ENCODE measurements around the gene CMIP. TPM values are rescaled to one million over a fixed set of nuclear protein-coding genes. Genes with fewer than 3 reads are reported as not detected.

Gene CMIP
- total and polyA plus RNA-seq, 10 of the 15 experiments (the other 5 are each of a cell fraction or from before 2014, with no cell fraction given): 1.2 to 43.2 (median 4.4) TPM

- FAIRE-seq (no peak), ATAC-seq (no peak), DNase-seq (ENCODE audit: low read depth, low spot score) (no peak)
- RAD21 ChIA-PET (ENCODE audit: unreplicated experiment): interaction anchor here (1.3 kb wide), 1 partner anchor 67 kb away, joined by 3 read pairs; no protein-coding TSS in a partner anchor
- CTCF ChIA-PET: no interaction called here
- Histone ChIP-seq H2AFZ (ENCODE audit: control insufficient read depth, low read depth, low read length) (no peak overlapping the region), H4K20me1 (ENCODE audit: control insufficient read depth, insufficient read depth) (0 out of 2 replicates have a peak, but pooled peaks cover 3% of the 10 kb centered on the region), H3K9me3 (replicated peaks; ENCODE audit: control insufficient read depth, insufficient read depth, low read length) (no peaks in the 10 kb centered on the region; the same call in 2 of the 3 replicates), H3K9ac (ENCODE audit: control insufficient read depth, insufficient read depth, low read length) (no peak overlapping the region), H3K4me1 (ENCODE audit: control insufficient read depth, insufficient read depth, low read length) (peaks cover 12% of the 10 kb centered on the region), H3K36me3 (ENCODE audit: control insufficient read depth in 2 of 2, insufficient read depth in 2 of 2, low read length in 1 of 2) (peaks cover 1 to 5% of the 10 kb centered on the region in 2 experiments; a peak in 3 of 4 replicates), H3K4me3 (no peak overlapping the region), H3K79me2 (ENCODE audit: control insufficient read depth, insufficient read depth, low read length) (peaks cover 4% of the 10 kb centered on the region), H3K27me3 (replicated peaks in 1 of 2; ENCODE audit: control insufficient read depth in 2 of 2, insufficient read depth in 2 of 2, low read length in 1 of 2) (no peaks in the 10 kb centered on the region), H3K4me2 (ENCODE audit: control insufficient read depth, insufficient read depth) (no peak overlapping the region), H3K27ac (ENCODE audit: control insufficient read depth, insufficient read depth) (no peak overlapping the region)
- no TSS peak for BruUV-seq (replicated peaks)
- WGBS (ENCODE audit: insufficient coverage, insufficient replicate concordance, low lambda C conversion rate, missing lambda C conversion rate): 93% methylated on average over 3 of the region's 3 CpGs
- in situ Hi-C loops (cut with MboI) (no loop called here), intact Hi-C loops (cut with micrococcal nuclease; ENCODE audit: unreplicated experiment) (no loop called here)
- POLR2A ChIA-PET: interaction anchor here (0.7 kb wide), 1 partner anchor 21 kb away, joined by 3 read pairs; no protein-coding TSS in a partner anchor
- SMC1A ChIA-PET (ENCODE audit: uncharacterized antibody, unreplicated experiment): interaction anchor here (0.6 to 1.6 kb wide), 4 partner anchors 24 to 68 kb away, joined by 3 to 5 read pairs (median 4); no protein-coding TSS in a partner anchor
- no peak for TF ChIP-seq STAT3 (IDR thresholded peaks at IDR 0.05; ENCODE audit: low read depth, low read length)
- no peak for TF ChIP-seq CHD2 (IDR thresholded peaks at IDR 0.05; ENCODE audit: borderline replicate concordance, low read depth, low read length)
- no peak for TF ChIP-seq IKZF2 (IDR thresholded peaks at IDR 0.05)
- no peak for TF ChIP-seq NFYB (IDR thresholded peaks at IDR 0.05; ENCODE audit: insufficient read depth, low read depth, low read length)
- TF ChIP-seq ZBTB4 (CRISPR knock-in tag; IDR thresholded peaks at IDR 0.05): no peak
- no peak for TF ChIP-seq SUPT20H (IDR thresholded peaks at IDR 0.05; ENCODE audit: borderline replicate concordance, control insufficient read depth, low read depth, low read length)
- no peak for TF ChIP-seq ATF2 (IDR thresholded peaks at IDR 0.05; ENCODE audit: low read length)
- TF ChIP-seq WRNIP1 (IDR thresholded peaks at IDR 0.05; ENCODE audit: borderline replicate concordance, low read depth, low read length): no peak
- TF ChIP-seq NFYA (IDR thresholded peaks at IDR 0.05; ENCODE audit: borderline replicate concordance, low read depth, low read length): no peak
- TF ChIP-seq RB1 (IDR thresholded peaks at IDR 0.05; ENCODE audit: borderline replicate concordance): no peak
- TF ChIP-seq NFXL1 (IDR thresholded peaks at IDR 0.05; ENCODE audit: borderline replicate concordance): no peak
- TF ChIP-seq ZNF687 (IDR thresholded peaks at IDR 0.05): no peak
- TF ChIP-seq IRF5 (IDR thresholded peaks at IDR 0.05; ENCODE audit: borderline replicate concordance): no peak
- no peak for TF ChIP-seq EZH2 (IDR thresholded peaks at IDR 0.05; ENCODE audit: borderline replicate concordance, control insufficient read depth, low read depth, low read length)
Measured at GRCh38 chr16:81548551-81548875, 103.9 kb downstream of the CMIP start.

Measured in GM12878 (cell line).